SK-N-SH treated with all-trans-retinoic acid at 6 μM for 48 hours (cell line): ENCODE data around the gene UNC5C.

Experiments
- ATAC-seq: fragments of 200-7000 bp; cut with Tn5 transposase; 3 replicates; pipeline ENCODE4 v1.9.1; 2020; ENCODE audit warnings: mild to moderate bottlenecking, moderate library complexity
- ARNTL ChIP-seq: fragments of 450-650 bp; formaldehyde crosslinking; IDR thresholded peaks from 2 replicates; pipeline ENCODE4 v1.5.0; 2020; ENCODE audit warnings: low read depth, mild to moderate bottlenecking, moderate library complexity, borderline replicate concordance
- BACH2 ChIP-seq: fragments of 250-450 bp; sonication (Bioruptor Pico); IDR thresholded peaks from 2 replicates; pipeline ENCODE4 v1.9.0; 2021; ENCODE audit warnings: mild to moderate bottlenecking, borderline replicate concordance
- CREB5 ChIP-seq: fragments of 250-450 bp; sonication (Bioruptor Pico); IDR thresholded peaks from 2 replicates; pipeline ENCODE4 v1.5.1; 2020; ENCODE audit warnings: low read depth, mild to moderate bottlenecking, moderate library complexity
- CSDC2 ChIP-seq: fragments of 250-450 bp; sonication (Bioruptor Pico); IDR thresholded peaks from 2 replicates; pipeline ENCODE4 v1.5.0; 2020; ENCODE audit warnings: mild to moderate bottlenecking, moderate library complexity
- CSRNP3 ChIP-seq: fragments of 250-450 bp; sonication (Bioruptor Pico); IDR thresholded peaks from 2 replicates; pipeline ENCODE4 v1.5.1; 2021; ENCODE audit warnings: mild to moderate bottlenecking, moderate library complexity
- ESRRG ChIP-seq: fragments of 250-450 bp; sonication (Bioruptor Pico); IDR thresholded peaks from 2 replicates; pipeline ENCODE4 v1.6.1; 2021; ENCODE audit warnings: mild to moderate bottlenecking
- GLIS3 ChIP-seq: fragments of 250-450 bp; sonication (Bioruptor Pico); IDR thresholded peaks from 2 replicates; pipeline ENCODE4 v1.5.0; 2020; ENCODE audit warnings: mild to moderate bottlenecking, moderate library complexity
- ISL1 ChIP-seq: fragments of 250-450 bp; sonication (Bioruptor Pico); IDR thresholded peaks from 2 replicates; pipeline ENCODE4 v2.1.2; 2022; ENCODE audit warnings: mild to moderate bottlenecking, moderate library complexity
- OSR1 ChIP-seq: fragments of 250-450 bp; sonication (Bioruptor Pico); IDR thresholded peaks from 2 replicates; pipeline ENCODE4 v1.8.0; 2022; ENCODE audit warnings: moderate library complexity, mild to moderate bottlenecking, inconsistent platforms
- PATZ1 ChIP-seq: fragments of 250-450 bp; sonication (Bioruptor Pico); IDR thresholded peaks from 2 replicates; pipeline ENCODE4 v1.8.0; 2020; ENCODE audit warnings: mild to moderate bottlenecking, moderate library complexity, borderline replicate concordance
- POU6F1 ChIP-seq: fragments of 250-450 bp; sonication (Bioruptor Pico); IDR thresholded peaks from 2 replicates; pipeline ENCODE4 v1.8.0; 2021; ENCODE audit warnings: low read depth, mild to moderate bottlenecking, moderate library complexity, borderline replicate concordance
- PPARA ChIP-seq: fragments of 250-450 bp; sonication (Bioruptor Pico); IDR thresholded peaks from 2 replicates; pipeline ENCODE4 v1.5.0; 2020; ENCODE audit warnings: mild to moderate bottlenecking, borderline replicate concordance
- RARB ChIP-seq: fragments of 250-450 bp; sonication (Bioruptor Pico); IDR thresholded peaks from 2 replicates; pipeline ENCODE4 v1.8.0; 2021; ENCODE audit warnings: mild to moderate bottlenecking, moderate library complexity
- SNAI2 ChIP-seq: fragments of 250-450 bp; sonication (Bioruptor Pico); IDR thresholded peaks from 2 replicates; pipeline ENCODE4 v1.5.0; 2020; ENCODE audit warnings: mild to moderate bottlenecking, moderate library complexity
- TCF4 ChIP-seq: fragments of 250-450 bp; sonication (Bioruptor Pico); IDR thresholded peaks from 2 replicates; pipeline ENCODE4 v1.8.0; 2021; ENCODE audit warnings: mild to moderate bottlenecking, moderate library complexity, borderline replicate concordance
- TOX ChIP-seq: fragments of 250-450 bp; sonication (Bioruptor Pico); IDR thresholded peaks from 2 replicates; pipeline ENCODE4 v1.8.0; 2021; ENCODE audit warnings: mild to moderate bottlenecking, moderate library complexity, borderline replicate concordance
- TSHZ2 ChIP-seq: fragments of 250-450 bp; sonication (Bioruptor Pico); IDR thresholded peaks from 2 replicates; pipeline ENCODE4 v1.5.0; 2020; ENCODE audit warnings: mild to moderate bottlenecking, moderate library complexity
- ZC3H10 ChIP-seq: fragments of 250-450 bp; sonication (Bioruptor Pico); IDR thresholded peaks from 2 replicates; pipeline ENCODE4 v1.5.1; 2021; ENCODE audit warnings: mild to moderate bottlenecking, moderate library complexity
- ZFP3 ChIP-seq: fragments of 250-450 bp; sonication (Bioruptor Pico); IDR thresholded peaks from 2 replicates; pipeline ENCODE4 v1.5.0; 2020; ENCODE audit warnings: mild to moderate bottlenecking, moderate library complexity
- ZFP30 ChIP-seq: fragments of 450-650 bp; formaldehyde crosslinking; IDR thresholded peaks from 2 replicates; pipeline ENCODE4 v1.5.0; 2022; ENCODE audit warnings: mild to moderate bottlenecking, moderate library complexity
- ZNF565 ChIP-seq: fragments of 450-650 bp; formaldehyde crosslinking; conservative IDR thresholded peaks from 2 replicates; pipeline ENCODE4 v1.5.0; 2020; ENCODE audit warnings: low read depth, mild to moderate bottlenecking, moderate library complexity
- ZNF70 ChIP-seq: fragments of 450-650 bp; formaldehyde crosslinking; IDR thresholded peaks from 2 replicates; pipeline ENCODE4 v1.5.0; 2020; ENCODE audit warnings: mild to moderate bottlenecking, moderate library complexity
- ZNF8 ChIP-seq: fragments of 450-650 bp; formaldehyde crosslinking; IDR thresholded peaks from 2 replicates; pipeline ENCODE4 v1.5.0; 2020; ENCODE audit warnings: mild to moderate bottlenecking, moderate library complexity

UNC5C gene

GRCh38 chr4:95181996-95182306 lies 366.8 kb downstream of the UNC5C start:
- ATAC-seq: no peak
- TF ChIP-seq TCF4 (no peak), ESRRG (no peak), PATZ1 (CRISPR knock-in tag) (no peak), TSHZ2 (CRISPR knock-in tag) (no peak), CSRNP3 (CRISPR knock-in tag) (no peak), PPARA (CRISPR knock-in tag) (no peak), CSDC2 (CRISPR knock-in tag) (no peak), ZNF8 (CRISPR knock-in tag) (no peak), ZFP3 (no peak), ZNF565 (CRISPR knock-in tag) (no peak), ZC3H10 (CRISPR knock-in tag) (no peak), OSR1 (CRISPR knock-in tag) (no peak), BACH2 (no peak), TOX (no peak), GLIS3 (CRISPR knock-in tag) (no peak), ISL1 (CRISPR knock-in tag) (no peak), ARNTL (CRISPR knock-in tag) (no peak), ZNF70 (CRISPR knock-in tag) (no peak), RARB (CRISPR knock-in tag) (no peak)

GRCh38 chr4:95181243-95181995 lies 367.4 kb downstream of the UNC5C start:
- peak; percentile 68 for ATAC-seq
- TF ChIP-seq OSR1 (CRISPR knock-in tag) (no peak), ARNTL (CRISPR knock-in tag) (no peak), ZNF70 (CRISPR knock-in tag) (no peak), RARB (CRISPR knock-in tag) (no peak), ZFP30 (CRISPR knock-in tag) (no peak), ZFP3 (no peak), TCF4 (no peak), ISL1 (CRISPR knock-in tag) (no peak), SNAI2 (no peak), CSDC2 (CRISPR knock-in tag) (no peak), BACH2 (no peak), ZNF565 (CRISPR knock-in tag) (no peak), ZNF8 (CRISPR knock-in tag) (no peak), PATZ1 (CRISPR knock-in tag) (no peak)

GRCh38 chr4:95180531-95181242 lies 368.1 kb downstream of the UNC5C start:
- no peak for ATAC-seq
- no peak for TF ChIP-seq BACH2
- no peak for TF ChIP-seq RARB (CRISPR knock-in tag)
- TF ChIP-seq PPARA (CRISPR knock-in tag): no peak
- TF ChIP-seq CSDC2 (CRISPR knock-in tag): no peak
- no peak for TF ChIP-seq ZFP3
- no peak for TF ChIP-seq ZNF70 (CRISPR knock-in tag)
- no peak for TF ChIP-seq ZNF8 (CRISPR knock-in tag)
- no peak for TF ChIP-seq OSR1 (CRISPR knock-in tag)
- TF ChIP-seq CREB5 (CRISPR knock-in tag): no peak
- no peak for TF ChIP-seq POU6F1
- no peak for TF ChIP-seq ARNTL (CRISPR knock-in tag)
- no peak for TF ChIP-seq ZNF565 (CRISPR knock-in tag)
- TF ChIP-seq ISL1 (CRISPR knock-in tag): no peak
- no peak for TF ChIP-seq ZC3H10 (CRISPR knock-in tag)
- no peak for TF ChIP-seq ESRRG
- no peak for TF ChIP-seq TCF4
- TF ChIP-seq, all 23 proteins: peak for 0
